GM12891 (cell line): ENCODE results near the gene SPATA24.

Experiments
- POLR2A ChIP-seq: IDR thresholded peaks from 2 replicates; pipeline ENCODE4 v1.6.1; 2011; ENCODE audit warnings: low read depth, low read length, control low read depth
- POLR2AphosphoS5 ChIP-seq: IDR thresholded peaks from 2 replicates; pipeline ENCODE4 v1.6.1; 2011; ENCODE audit warnings: low read depth, low read length, control low read depth
- POU2F2 ChIP-seq: IDR thresholded peaks from 2 replicates; pipeline ENCODE4 v1.6.1; 2011; ENCODE audit warnings: low read depth, mild to moderate bottlenecking, control low read depth, low read length, moderate library complexity
- SPI1 ChIP-seq: IDR thresholded peaks from 2 replicates; pipeline ENCODE4 v1.6.1; 2011; ENCODE audit warnings: low read depth, low read length, control low read depth
- TAF1 ChIP-seq: IDR thresholded peaks from 2 replicates; pipeline ENCODE4 v1.6.1; 2011; ENCODE audit warnings: low read depth, low read length, control low read depth

- no peak for TF ChIP-seq POU2F2
- TF ChIP-seq POLR2AphosphoS5 = no peak
- no peak for TF ChIP-seq POLR2A
- TF ChIP-seq TAF1 = no peak
- no peak for TF ChIP-seq SPI1
These were observed 40.1 kb upstream of the SPATA24 start for GRCh38 chr5:139443831-139444453.
